ENCODE measurements around the gene VCPKMT. TPM values are rescaled to one million over a fixed set of nuclear protein-coding genes. Genes with fewer than 3 reads are reported as not detected.

VCPKMT gene
- total RNA-seq, result 1 to 10 TPM; 3.6 to 7.3 (median 6.4) TPM

- no peak for TF ChIP-seq CTCF (IDR thresholded peaks at IDR 0.05; ENCODE audit: low read depth)
Observed at GRCh38 chr14:50116181-50116956, at the start of gene VCPKMT. VCPKMT (minus strand) TSS chr14:50116572; CDS start chr14:50116552, 20 bp downstream.

GRCh38 chr14:50156111-50156510, 39.7 kb upstream of the VCPKMT start:
- no peak for TF ChIP-seq CTCF (IDR thresholded peaks at IDR 0.05; ENCODE audit: low read depth)

- no peak for TF ChIP-seq CTCF (IDR thresholded peaks at IDR 0.05; ENCODE audit: low read depth)
Observed at GRCh38 chr14:50148799-50149198, 32.4 kb upstream of the VCPKMT start.

- no peak for TF ChIP-seq CTCF (IDR thresholded peaks at IDR 0.05; ENCODE audit: low read depth)
Observed at GRCh38 chr14:50139192-50139591, 22.8 kb upstream of the VCPKMT start.

- TF ChIP-seq CTCF (IDR thresholded peaks at IDR 0.05; ENCODE audit: low read depth), result no peak
Observed at GRCh38 chr14:50127802-50128201, 11.4 kb upstream of the VCPKMT start.

GRCh38 chr14:50123062-50123461, 6.7 kb upstream of the VCPKMT start:
- TF ChIP-seq CTCF (IDR thresholded peaks at IDR 0.05; ENCODE audit: low read depth), result no peak

- TF ChIP-seq CTCF (IDR thresholded peaks at IDR 0.05; ENCODE audit: low read depth), result no peak
Observed at GRCh38 chr14:50122291-50122690, 5.9 kb upstream of the VCPKMT start.

Data from subcutaneous adipose tissue (tissue), 4 donors.